Transverse colon (tissue), 4 donors: ENCODE results near the gene COLEC12. TPM values are rescaled to one million over a fixed set of nuclear protein-coding genes. Genes with fewer than 3 reads are reported as not detected.

Source experiments
- DNase-seq: peaks from one replicate; pipeline ENCODE4 v3.0.0-alpha.2; 2019
- H3K27ac ChIP-seq, 4 donors: fragments of 200-600 bp; sonication (generic); 2 replicates each; pipeline ENCODE4 v1.5.1; 2016 to 2018; ENCODE audit warnings: inconsistent platforms in 4 of 4
- H3K27me3 ChIP-seq: fragments of 200-600 bp; sonication (generic); 2 replicates; pipeline ENCODE4 v1.5.1; 2017; ENCODE audit warnings: inconsistent platforms
- H3K36me3 ChIP-seq, 4 donors: fragments of 200-600 bp; sonication (generic); 2 replicates each; pipeline ENCODE4 v1.5.1; 2017 to 2019; ENCODE audit warnings: inconsistent platforms in 4 of 4
- H3K4me1 ChIP-seq, 4 donors: fragments of 200-600 bp; sonication (generic); 2 replicates each; pipeline ENCODE4 v1.5.1; 2017 to 2020; ENCODE audit warnings: inconsistent platforms in 4 of 4
- H3K4me3 ChIP-seq, 4 donors: fragments of 200-600 bp; sonication (generic); 1 replicate in 1 of 4; 2 replicates in 3 of 4; pipeline versions ENCODE4 v1.5.1 to v1.6.1; 2017 to 2019; ENCODE audit warnings: inconsistent platforms in 4 of 4
- H3K9me3 ChIP-seq, 2 donors: fragments of 200-600 bp; sonication (generic); 2 replicates each; pipeline ENCODE4 v1.5.1; 2017 to 2019; ENCODE audit warnings: inconsistent platforms in 2 of 2
- EP300 ChIP-seq: sonication (generic); formaldehyde crosslinking; IDR thresholded peaks from one replicate; pipeline ENCODE4 v1.6.1; 2017; ENCODE audit warnings: antibody characterized with exemption, low read depth
- POLR2A ChIP-seq: fragments of 450-650 bp; IDR thresholded peaks from one replicate; pipeline ENCODE4 v1.6.1; 2016; ENCODE audit warnings: antibody characterized with exemption, mild to moderate bottlenecking, moderate library complexity
- POLR2AphosphoS5 ChIP-seq, 3 donors: sonication (generic); formaldehyde crosslinking; IDR thresholded peaks; one replicate each; pipeline ENCODE4 v1.6.1; 2016; ENCODE audit warnings: antibody characterized with exemption in 3 of 3
- WGBS, 2 donors: methylation state at CpG; one replicate each; pipeline ENCODE4 v1.1.5; 2018; ENCODE audit warnings: low coverage in 1 of 2; 5-methylcytosine and 5-hydroxymethylcytosine counted together
- in situ Hi-C, 4 donors: fragments of 200-750 bp; cut with MboI; loops; one replicate each; pipeline versions ENCODE4 v1.15.0 to v1.15.1; 2017; ENCODE audit warnings: low sequenced_read_pairs in 3 of 4, low pct_ligation_motif_present in 1 of 4, low pct_unique_long_range_greater_than_20kb in 1 of 4
- intact Hi-C: fragments of 100-400 bp; cut with DNase I; formaldehyde crosslinking; loops from one replicate; pipeline ENCODE4 v1.15.1; 2023; ENCODE audit warnings: low total_unique reads
- total RNA-seq, 4 donors: library from RNA; depleted of rRNA; stranded (reverse); fragments of >200 nt; gene quantifications; one replicate each; pipeline ENCODE4 v1.1.0, GENCODE V29; 2016
- TF ChIP-seq, protein P1 (sequence below), 5 experiments: fragments of 200-600 bp in 3 of 5; fragments of 450-650 bp in 2 of 5; sonication (generic) in 3 of 5; IDR thresholded peaks; 1 replicate in 2 of 5; 2 replicates in 3 of 5; pipeline ENCODE4 v1.5.1; 2016 to 2017; ENCODE audit warnings: antibody characterized with exemption in 5 of 5, inconsistent platforms in 3 of 5, mild to moderate bottlenecking in 2 of 5, moderate library complexity in 1 of 5

The COLEC12 gene
- total RNA-seq, 4 donors from 2014 or later: 1.4 to 7.8 (median 2.8) TPM

DNA sequence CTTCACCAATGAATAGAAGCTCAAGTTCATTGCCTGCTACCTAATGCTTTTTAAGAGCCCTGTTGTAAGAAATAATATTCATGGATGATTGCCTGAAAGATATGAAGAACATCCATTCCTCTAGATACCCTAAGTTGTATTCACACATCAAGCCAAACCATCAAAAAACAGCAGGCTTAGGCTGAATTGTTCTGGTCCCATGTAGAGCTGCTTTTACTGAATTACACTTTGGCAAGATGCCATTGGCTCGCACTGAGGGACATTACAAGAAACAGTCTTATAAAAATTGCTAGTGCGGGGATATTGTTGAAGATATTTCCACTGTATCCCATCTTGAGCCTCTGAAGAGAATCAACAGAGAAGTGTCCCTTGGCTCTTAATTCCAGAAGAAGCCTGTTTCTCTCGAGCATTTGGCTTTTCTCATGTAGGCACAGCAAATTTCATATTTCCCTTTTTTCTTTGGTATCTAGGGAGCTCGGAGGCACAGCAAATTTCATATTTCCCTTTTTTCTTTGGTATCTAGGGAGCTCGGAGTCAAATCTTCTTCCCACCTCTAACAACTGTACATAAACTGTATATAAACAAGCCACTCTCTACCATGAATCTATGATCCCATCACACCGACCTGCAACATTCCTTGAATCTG is 107.5 kb downstream of the COLEC12 start:
- in situ Hi-C loops: no loop called here
- no peak for DNase-seq
- WGBS, 2 donors: 69 to 77% methylated on average over 5 to 6 of the region's 6 CpGs
- Histone ChIP-seq H3K9me3 (no peaks in the 10 kb centered on the region), H3K27me3 (no peaks in the 10 kb centered on the region), H3K4me1 (peaks cover 0 to 31% (median 9%) of the 10 kb centered on the region in 4 donors), H3K36me3 (no peaks in the 10 kb centered on the region), H3K4me3 (no peak overlapping the region), H3K27ac (peak overlapping the region in 1 of 4 donors; percentile 26)
- intact Hi-C loops: no loop called here
- TF ChIP-seq POLR2AphosphoS5 (IDR thresholded peaks at IDR 0.05) (no peak), POLR2A (no peak), EP300 (no peak)
- TF ChIP-seq, protein P1, sequence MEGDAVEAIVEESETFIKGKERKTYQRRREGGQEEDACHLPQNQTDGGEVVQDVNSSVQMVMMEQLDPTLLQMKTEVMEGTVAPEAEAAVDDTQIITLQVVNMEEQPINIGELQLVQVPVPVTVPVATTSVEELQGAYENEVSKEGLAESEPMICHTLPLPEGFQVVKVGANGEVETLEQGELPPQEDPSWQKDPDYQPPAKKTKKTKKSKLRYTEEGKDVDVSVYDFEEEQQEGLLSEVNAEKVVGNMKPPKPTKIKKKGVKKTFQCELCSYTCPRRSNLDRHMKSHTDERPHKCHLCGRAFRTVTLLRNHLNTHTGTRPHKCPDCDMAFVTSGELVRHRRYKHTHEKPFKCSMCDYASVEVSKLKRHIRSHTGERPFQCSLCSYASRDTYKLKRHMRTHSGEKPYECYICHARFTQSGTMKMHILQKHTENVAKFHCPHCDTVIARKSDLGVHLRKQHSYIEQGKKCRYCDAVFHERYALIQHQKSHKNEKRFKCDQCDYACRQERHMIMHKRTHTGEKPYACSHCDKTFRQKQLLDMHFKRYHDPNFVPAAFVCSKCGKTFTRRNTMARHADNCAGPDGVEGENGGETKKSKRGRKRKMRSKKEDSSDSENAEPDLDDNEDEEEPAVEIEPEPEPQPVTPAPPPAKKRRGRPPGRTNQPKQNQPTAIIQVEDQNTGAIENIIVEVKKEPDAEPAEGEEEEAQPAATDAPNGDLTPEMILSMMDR (IDR thresholded peaks at IDR 0.05): no peak

DNA sequence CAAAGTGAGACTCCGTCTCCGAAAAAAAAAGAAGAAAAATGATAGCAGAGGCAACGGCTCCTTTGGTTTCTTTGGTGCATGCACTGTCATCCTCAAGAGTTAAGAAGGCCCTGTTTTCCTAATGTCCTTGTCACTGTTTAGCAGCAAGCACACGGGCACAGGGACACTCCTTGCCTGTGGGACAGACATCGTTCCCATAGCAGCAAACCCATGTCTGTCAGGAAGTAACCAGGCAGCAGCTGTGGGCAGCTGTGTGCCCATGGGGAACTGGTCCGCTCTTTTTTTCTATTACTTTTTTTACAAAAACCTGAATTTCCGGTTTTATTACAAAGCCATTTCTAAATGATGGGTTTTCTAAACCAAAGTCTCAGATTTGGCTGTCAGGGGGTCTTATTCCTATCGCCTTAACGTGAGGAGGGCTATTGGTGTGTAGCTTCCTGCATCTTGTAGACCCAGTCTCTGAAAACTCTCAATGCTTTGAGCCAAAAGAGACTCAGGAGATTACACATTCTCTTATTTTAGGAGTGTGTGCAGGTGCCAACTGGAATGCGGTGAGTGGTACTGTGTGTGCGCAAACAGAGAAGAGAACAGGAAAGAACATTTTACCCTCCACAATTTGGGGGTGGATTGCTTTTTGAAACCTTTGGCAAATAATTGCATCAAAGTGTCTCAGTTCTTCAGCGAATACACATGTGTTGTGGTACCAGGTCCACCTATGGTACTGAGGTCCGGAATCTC is 109.6 kb downstream of the COLEC12 start:
- intact Hi-C loops (no loop called here), in situ Hi-C loops (no loop called here)
- TF ChIP-seq EP300 (no peak), POLR2A (no peak), POLR2AphosphoS5 (IDR thresholded peaks at IDR 0.05) (no peak)
- TF ChIP-seq, protein P1 (IDR thresholded peaks at IDR 0.05): no peak
- 78 to 83% methylated on average over 13 of the region's 13 CpGs for WGBS, 2 donors
- H3K36me3 ChIP-seq: no peaks in the 10 kb centered on the region
- no peaks in the 10 kb centered on the region for H3K9me3 ChIP-seq
- no peaks in the 10 kb centered on the region for H3K27me3 ChIP-seq
- no peak overlapping the region for H3K27ac ChIP-seq
- H3K4me3 ChIP-seq: no peak overlapping the region
- H3K4me1 ChIP-seq: peaks cover 0 to 23% (median 7%) of the 10 kb centered on the region in 4 donors
- DNase-seq: no peak

DNA sequence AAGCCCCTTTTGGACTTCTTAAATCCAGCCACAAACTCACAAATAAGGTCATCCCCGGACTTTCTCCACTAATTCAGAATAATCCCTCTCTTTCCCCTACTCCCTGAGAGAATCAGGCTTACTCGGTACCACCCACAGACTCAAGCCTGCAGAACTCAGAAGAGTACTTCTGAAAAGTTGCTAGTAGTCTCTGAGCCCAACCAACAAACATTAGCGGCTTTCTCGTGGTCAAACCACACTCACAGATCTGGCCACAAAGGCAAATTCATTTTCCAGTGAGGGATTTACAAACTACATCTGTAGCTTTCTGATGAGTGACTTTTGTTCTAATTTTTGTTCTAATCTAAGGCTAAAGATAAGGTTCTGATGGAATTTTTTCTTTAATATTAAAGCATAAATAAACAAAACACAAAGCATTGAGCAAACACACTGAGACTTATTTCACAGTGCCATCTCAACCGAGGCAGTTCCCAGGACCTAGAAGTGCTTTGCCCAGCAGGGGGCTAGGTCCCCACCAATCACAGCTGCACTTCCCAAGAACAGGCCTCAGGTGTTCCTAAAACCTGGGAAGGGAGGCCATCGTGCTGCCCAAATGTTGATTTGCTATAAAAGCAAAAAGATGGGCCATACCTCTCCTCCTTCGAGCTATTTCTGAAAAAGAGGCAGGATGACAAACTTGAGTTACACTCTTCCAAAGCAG is 110.7 kb downstream of the COLEC12 start:
- H3K27me3 ChIP-seq: no peaks in the 10 kb centered on the region
- intact Hi-C loops (no loop called here), in situ Hi-C loops (no loop called here)
- H3K9me3 ChIP-seq: no peaks in the 10 kb centered on the region
- H3K36me3 ChIP-seq: no peaks in the 10 kb centered on the region
- H3K4me3 ChIP-seq: no peak overlapping the region
- no peak for DNase-seq
- TF ChIP-seq POLR2A (no peak), EP300 (no peak), POLR2AphosphoS5 (IDR thresholded peaks at IDR 0.05) (no peak)
- TF ChIP-seq, protein P1 (IDR thresholded peaks at IDR 0.05): no peak
- H3K27ac ChIP-seq: no peak overlapping the region
- 62 to 67% methylated on average over 5 to 7 of the region's 7 CpGs for WGBS, 2 donors
- peaks cover 0 to 12% (median 5%) of the 10 kb centered on the region in 4 donors for H3K4me1 ChIP-seq

DNA sequence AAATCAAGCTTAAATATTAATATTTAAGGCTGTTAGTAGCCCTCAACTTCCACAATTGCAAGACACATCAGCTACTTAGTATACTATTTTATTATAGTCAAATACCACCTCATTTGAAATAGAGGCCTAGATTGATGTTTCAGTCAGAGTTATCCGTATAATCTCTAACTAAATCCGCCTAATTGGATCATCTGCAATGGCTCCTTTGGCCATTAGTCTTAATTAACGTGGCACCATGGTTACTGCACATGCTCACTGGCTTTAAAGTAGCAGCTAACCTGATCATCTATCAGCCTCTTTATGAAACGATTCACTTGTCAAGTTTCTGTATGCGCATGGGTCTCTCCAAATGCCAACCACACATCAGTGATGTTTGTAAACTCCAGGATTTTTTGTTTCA is 112.3 kb downstream of the COLEC12 start:
- DNase-seq: no peak
- Histone ChIP-seq H3K4me1 (peaks cover 0 to 3% (median 2%) of the 10 kb centered on the region in 4 donors), H3K4me3 (no peak overlapping the region), H3K27me3 (no peaks in the 10 kb centered on the region), H3K27ac (no peak overlapping the region), H3K36me3 (no peaks in the 10 kb centered on the region), H3K9me3 (no peaks in the 10 kb centered on the region)
- 84 to 86% methylated on average over 5 of the region's 5 CpGs for WGBS, 2 donors
- in situ Hi-C loops: no loop called here
- TF ChIP-seq POLR2AphosphoS5 (IDR thresholded peaks at IDR 0.05) (no peak), EP300 (no peak), POLR2A (no peak)
- TF ChIP-seq, protein P1 (IDR thresholded peaks at IDR 0.05): no peak
- intact Hi-C loops: no loop called here
